Anterior cingulate cortex (tissue), 58 donors: ENCODE results near the gene VRK1.
A peak's percentile ranks its signal among the peaks of the same experiment; 100 is the strongest.

Experiments used
- DNase-seq, 58 donors: peaks; one replicate each; lab custom pipeline; 2025; lab: John Stamatoyannopoulos, UW

Gene VRK1

GRCh38 chr14:96817750-96818666, 20.8 kb downstream of the VRK1 start:
- DNase-seq: no peak

- DNase-seq: no peak
Observed at GRCh38 chr14:96821501-96821900, 24.3 kb downstream of the VRK1 start.

DNA sequence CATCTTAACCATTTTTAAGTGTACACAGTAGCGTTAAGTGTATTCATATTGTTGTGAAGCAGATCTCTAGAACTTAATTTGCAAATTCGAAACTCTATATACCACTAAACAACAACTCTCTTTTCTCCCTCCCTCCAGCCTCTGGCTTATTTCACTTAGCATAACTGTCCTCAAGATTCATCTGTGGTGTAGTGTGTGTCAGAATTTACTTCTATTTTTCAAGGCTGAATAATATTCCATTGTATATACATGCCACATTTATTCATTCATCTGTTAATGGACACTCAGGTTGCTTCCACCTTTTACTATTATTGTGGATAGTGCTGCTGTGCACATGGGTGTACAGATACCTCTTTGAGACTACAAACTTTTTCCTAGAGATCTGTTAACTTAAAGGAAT, 26.5 kb downstream of the VRK1 start:
- no peak for DNase-seq

- DNase-seq: no peak
Observed at GRCh38 chr14:96824283-96824682, 27.1 kb downstream of the VRK1 start.

DNA sequence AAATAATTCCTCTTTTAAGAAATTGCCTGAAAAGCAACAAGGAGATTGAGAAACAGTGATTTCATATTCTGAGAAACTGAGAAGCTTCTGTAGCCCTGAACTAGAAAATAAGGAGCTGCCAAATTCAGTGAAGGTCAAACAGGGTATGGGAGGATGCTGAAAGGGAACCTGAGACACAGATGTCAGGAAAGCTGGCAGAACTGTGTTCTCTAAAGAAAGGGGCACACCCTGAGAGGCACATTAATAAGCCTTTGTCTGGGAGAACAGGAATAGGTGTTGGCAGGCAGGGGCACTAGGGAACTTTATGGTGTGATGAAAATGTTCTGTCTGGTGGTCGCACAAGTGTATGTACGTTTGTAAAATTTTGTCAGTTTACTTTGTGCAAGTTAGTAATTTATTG, 29.6 kb downstream of the VRK1 start:
- no peak for DNase-seq

DNA sequence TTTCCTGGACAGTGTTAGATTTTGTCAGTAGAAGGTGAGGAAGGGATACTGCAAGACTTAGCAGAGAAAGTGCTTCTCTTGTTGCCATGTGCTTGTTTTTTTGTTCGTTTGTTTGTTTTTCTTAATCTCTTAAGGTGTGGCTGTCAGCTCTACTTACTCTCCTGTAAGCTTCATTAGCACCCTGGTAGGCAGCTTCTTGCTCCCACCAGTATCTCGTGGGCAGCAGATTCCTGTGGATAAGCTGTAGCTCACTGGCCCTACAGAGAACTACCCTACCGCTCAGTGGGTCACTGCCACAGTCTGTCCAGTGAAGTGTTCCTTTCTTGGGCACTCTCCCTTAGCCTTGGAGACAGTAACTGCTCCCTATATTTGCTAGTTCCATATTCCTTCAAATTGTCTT, 30.1 kb downstream of the VRK1 start:
- DNase-seq: no peak

DNA sequence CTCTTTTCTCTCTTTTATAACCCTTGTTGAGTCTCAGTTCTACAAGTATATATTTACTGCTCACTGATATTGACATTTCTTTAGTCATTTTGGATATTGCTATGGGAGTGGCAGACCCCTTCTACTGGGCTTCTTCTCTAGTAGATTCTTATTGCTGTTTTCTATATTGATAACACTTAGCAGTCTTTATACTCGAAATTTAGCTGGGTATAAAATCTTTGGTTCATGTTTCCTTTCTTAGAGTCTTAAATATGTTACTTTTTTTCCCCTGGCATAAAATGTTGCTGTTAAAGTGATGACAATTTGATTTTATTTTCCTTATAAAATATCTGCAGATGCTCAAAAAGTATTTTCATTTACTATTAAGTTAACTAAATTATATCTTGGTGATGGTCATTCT, 32.6 kb downstream of the VRK1 start:
- no peak for DNase-seq

DNA sequence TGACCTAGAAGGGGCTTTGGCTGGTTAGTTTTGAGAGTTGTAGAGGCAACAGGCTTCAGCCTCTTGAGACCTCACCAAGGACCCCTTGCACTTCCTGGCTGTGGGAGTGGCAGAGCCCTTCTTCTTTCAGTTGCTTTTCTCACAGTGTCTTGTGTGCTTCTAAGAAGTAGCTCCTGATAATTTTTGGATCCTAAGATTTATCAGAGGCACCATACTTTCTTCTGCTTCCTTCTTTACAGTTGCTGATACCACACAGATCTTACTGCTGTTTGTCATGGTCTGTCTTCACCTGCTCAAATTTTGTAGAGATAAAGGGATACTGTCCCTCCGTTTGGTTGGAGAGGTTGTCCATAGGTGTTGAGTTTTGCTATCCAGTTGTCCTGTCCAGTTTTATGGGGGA, 33.8 kb downstream of the VRK1 start:
- no peak for DNase-seq

GRCh38 chr14:96832351-96832750, 35.2 kb downstream of the VRK1 start:
- no peak for DNase-seq

- no peak for DNase-seq
Observed at GRCh38 chr14:96838449-96838848, 41.3 kb downstream of the VRK1 start.

DNA sequence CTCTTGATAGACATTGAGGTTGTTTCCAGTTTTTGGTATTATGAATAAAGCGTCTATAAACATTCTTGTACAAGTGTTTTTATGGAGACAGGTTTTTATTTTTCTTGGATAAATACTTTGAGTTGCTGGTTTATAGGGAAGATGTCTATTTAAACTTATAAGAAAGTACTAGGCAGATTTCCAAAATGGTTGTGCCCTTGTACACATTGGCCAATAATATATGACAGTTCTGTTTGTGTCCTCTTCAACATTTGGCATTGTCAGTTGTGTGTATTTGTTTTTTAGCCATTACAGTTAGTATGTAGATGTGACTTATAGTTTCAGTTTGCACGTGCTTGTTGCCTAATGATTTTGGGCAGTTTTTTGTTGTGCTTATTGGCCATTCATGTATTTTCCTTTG, 42.1 kb downstream of the VRK1 start:
- no peak for DNase-seq

GRCh38 chr14:96843137-96843536, 46.0 kb downstream of the VRK1 start:
- no peak for DNase-seq

DNA sequence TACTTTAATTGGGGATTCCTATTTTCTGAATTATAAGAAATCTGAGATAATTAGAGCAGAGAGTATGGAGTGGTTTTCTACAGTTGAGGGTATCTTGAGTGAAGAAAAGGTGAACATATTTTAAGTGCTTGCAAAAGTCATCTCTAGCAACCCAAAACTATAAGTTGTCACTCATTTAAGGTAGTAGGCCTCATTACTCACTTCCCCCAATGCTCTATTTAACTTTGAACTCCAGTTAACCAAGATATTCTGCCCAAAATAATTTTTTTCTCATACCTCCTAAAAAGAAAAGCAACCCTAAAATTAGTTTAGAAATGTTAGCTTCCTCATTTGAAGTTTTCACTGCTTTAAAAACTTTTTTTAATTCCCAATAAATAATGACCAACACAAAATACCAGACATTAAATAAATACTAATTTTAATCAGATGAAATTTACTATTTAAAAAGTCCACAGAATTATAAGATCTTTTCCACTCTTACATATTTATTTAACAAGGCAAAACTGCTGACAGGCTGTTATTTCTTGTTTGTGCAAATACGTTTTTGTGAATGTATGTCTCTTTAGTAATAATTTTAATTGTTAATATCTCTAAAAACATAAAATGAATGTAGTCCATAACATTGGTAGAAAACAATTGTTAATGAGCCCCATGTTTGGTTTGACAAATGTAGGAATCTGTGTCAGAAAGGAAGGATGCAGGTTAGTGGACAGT, 47.8 kb downstream of the VRK1 start:
- no peak for DNase-seq

DNA sequence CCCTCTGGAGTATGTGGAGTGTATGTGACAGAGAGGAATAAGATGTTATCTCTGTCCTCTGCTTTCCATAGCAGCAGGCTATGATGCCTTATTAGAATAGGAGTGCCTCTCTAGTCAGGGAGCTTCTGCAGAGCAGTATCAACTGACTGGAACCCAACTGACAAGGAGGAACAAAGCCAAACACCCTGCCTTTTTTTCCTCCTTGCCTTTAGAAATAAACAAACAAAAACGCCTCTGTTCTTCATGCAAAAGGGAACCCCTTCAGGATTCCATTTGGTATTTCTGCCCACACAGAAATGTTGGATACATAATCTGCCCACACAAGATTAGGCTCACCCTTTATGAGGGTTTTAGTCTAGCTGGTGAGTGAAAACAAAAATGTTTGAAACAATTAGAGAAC, 50.3 kb downstream of the VRK1 start:
- no peak for DNase-seq

DNA sequence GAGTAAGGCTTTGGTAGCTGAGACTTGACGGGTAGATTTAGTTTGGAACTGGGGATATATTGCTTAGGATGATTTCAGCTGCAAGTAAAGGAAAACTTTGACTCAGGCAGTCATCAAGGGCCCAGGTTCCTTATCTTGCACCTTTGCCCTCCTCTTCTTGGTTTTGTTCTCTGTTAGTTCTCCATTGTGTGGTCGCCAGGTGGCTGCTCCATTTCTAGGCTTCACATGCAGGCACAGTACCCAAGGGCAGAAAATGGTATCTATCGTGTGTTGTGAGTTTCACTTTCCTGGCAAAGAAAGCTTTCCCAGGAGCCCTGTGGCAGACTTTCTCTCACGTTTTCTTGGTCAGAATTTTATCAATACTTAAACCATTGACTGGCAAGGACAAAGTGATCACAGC, 50.8 kb downstream of the VRK1 start:
- no peak for DNase-seq

GRCh38 chr14:96849733-96850132, 52.6 kb downstream of the VRK1 start:
- DNase-seq: no peak

DNA sequence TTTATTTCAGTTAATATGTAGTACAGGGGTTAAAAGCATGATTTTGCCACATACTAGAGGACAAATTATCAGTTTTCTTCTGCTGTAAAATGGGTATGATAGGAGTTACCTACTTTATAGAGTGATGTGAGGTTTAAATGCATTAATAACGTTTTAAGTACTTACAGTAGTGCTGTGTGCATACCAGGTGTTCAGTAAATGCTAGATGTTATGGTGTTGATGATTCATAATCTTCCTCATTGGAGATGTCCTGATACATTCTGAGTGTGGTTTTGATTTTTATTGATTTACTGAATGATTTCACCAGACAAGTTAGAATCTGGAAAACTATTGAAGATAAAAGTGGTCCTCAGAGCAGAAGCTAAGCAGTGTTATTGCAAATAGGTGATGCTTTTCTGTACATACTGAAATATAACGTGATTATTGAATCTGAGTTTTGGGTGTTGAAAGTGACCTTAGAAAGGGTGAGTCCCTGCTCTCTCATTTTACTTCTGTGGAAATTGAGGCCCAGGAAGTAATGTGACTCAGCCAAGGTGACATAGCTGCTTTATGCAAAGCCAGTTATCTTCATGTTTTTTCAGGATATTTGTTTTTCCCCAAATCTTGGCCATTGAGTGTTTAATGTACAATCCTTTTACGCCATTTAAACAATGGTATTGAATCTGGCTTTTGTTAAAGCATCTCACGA, 54.7 kb downstream of the VRK1 start:
- DNase-seq: no peak

- peak in 2 of 58 donors; percentile 0 to 18 for DNase-seq
Observed at GRCh38 chr14:96852823-96853422, 55.7 kb downstream of the VRK1 start.

DNA sequence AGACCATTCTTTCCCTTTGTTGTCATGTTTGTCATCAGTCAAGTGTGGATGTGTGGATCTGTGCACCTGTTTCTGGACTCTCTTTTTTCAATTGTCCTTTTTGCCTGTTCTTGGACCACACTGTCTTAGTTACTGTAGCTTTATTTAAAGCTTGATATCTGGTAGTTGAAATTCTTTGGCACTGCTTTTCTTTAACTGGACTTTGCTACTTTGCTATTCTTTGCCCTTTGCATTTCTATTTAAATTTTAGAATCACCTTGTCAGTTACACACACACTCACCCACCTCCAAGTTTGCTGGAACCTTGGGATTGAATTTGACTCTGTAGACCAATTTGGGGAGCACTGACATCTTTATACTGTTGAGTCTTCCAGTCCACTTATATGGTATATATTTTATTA, 61.5 kb downstream of the VRK1 start:
- no peak for DNase-seq

GRCh38 chr14:96861568-96862310, 64.6 kb downstream of the VRK1 start:
- DNase-seq: no peak
